Nephron (organoid): ENCODE measurements around the gene USP46.

Experiments
- H3K27ac Mint-ChIP-seq, 3 experiments: 2 replicates each; pipeline ENCODE4 v1.8.0; 2020; ENCODE audit warnings: mixed read lengths in 3 of 3, mild to moderate bottlenecking in 2 of 3, moderate library complexity in 1 of 3
- H3K27me3 Mint-ChIP-seq: 2 replicates; pipeline ENCODE4 v1.8.0; 2021; ENCODE audit warnings: low read depth, mild to moderate bottlenecking, moderate library complexity, mixed read lengths
- H3K36me3 Mint-ChIP-seq: 2 replicates; pipeline ENCODE4 v1.8.0; 2020; ENCODE audit warnings: low read depth, mixed read lengths
- H3K4me1 Mint-ChIP-seq: 2 replicates; pipeline ENCODE4 v1.8.0; 2020; ENCODE audit warnings: mixed read lengths
- H3K4me3 Mint-ChIP-seq, 3 experiments: 2 replicates each; pipeline ENCODE4 v1.8.0; 2020; ENCODE audit warnings: mild to moderate bottlenecking in 3 of 3, mixed read lengths in 3 of 3, moderate library complexity in 2 of 3
- H3K9me3 Mint-ChIP-seq: 2 replicates; pipeline ENCODE4 v1.8.0; 2020; ENCODE audit warnings: mixed read lengths
- CTCF ChIP-seq, 3 experiments: fragments of 200-600 bp; sonication (generic); IDR thresholded peaks; one replicate each; pipeline ENCODE4 v1.5.0; 2021; ENCODE audit warnings: antibody characterized with exemption in 3 of 3; ENCODE audit not compliant: unreplicated experiment in 3 of 3

USP46 gene

GRCh38 chr4:52618795-52619590 is 40.1 kb downstream of the USP46 start:
- Mint-ChIP-seq H3K4me1 (peaks cover 42% of the 10 kb centered on the region), H3K9me3 (peaks cover 3% of the 10 kb centered on the region), H3K4me3 (no peak overlapping the region)

GRCh38 chr4:52617336-52618020 is 41.6 kb downstream of the USP46 start:
- Mint-ChIP-seq H3K27ac (peak overlapping the region; percentile 91 to 97 (median 91)), H3K9me3 (peaks cover 6% of the 10 kb centered on the region), H3K27me3 (no peaks in the 10 kb centered on the region), H3K36me3 (peaks cover 59% of the 10 kb centered on the region), H3K4me3 (peak overlapping the region in 2 of 3 experiments; percentile 24 to 44), H3K4me1 (peaks cover 35% of the 10 kb centered on the region)
- TF ChIP-seq CTCF (IDR thresholded peaks at IDR 0.05; ENCODE audit: unreplicated experiment in 3 of 3), result no peak

More at GRCh38 chr4:52618795-52619590, 40.1 kb downstream of the USP46 start:
- TF ChIP-seq CTCF (IDR thresholded peaks at IDR 0.05; ENCODE audit: unreplicated experiment in 3 of 3), result no peak
- Mint-ChIP-seq H3K27me3 (no peaks in the 10 kb centered on the region), H3K27ac (peak overlapping the region; percentile 39 to 83 (median 54)), H3K36me3 (peaks cover 60% of the 10 kb centered on the region)

GRCh38 chr4:52614241-52614640 is 44.9 kb downstream of the USP46 start:
- Mint-ChIP-seq H3K27me3 (no peaks in the 10 kb centered on the region), H3K27ac (no peak overlapping the region), H3K4me1 (peaks cover 30% of the 10 kb centered on the region), H3K4me3 (no peak overlapping the region), H3K36me3 (peaks cover 63% of the 10 kb centered on the region), H3K9me3 (peaks cover 6% of the 10 kb centered on the region)
- no peak for TF ChIP-seq CTCF (IDR thresholded peaks at IDR 0.05; ENCODE audit: unreplicated experiment in 3 of 3)

- no peak overlapping the region for H3K4me3 Mint-ChIP-seq
- H3K9me3 Mint-ChIP-seq, result peaks cover 6% of the 10 kb centered on the region
- no peaks in the 10 kb centered on the region for H3K27me3 Mint-ChIP-seq
- no peak for TF ChIP-seq CTCF (IDR thresholded peaks at IDR 0.05; ENCODE audit: unreplicated experiment in 3 of 3)
- peaks cover 16% of the 10 kb centered on the region for H3K4me1 Mint-ChIP-seq
- H3K36me3 Mint-ChIP-seq, result peaks cover 82% of the 10 kb centered on the region
- no peak overlapping the region for H3K27ac Mint-ChIP-seq
Observed at GRCh38 chr4:52612341-52612740, 46.8 kb downstream of the USP46 start.

GRCh38 chr4:52611030-52611555 is 48.0 kb downstream of the USP46 start:
- TF ChIP-seq CTCF (IDR thresholded peaks at IDR 0.05; ENCODE audit: unreplicated experiment in 3 of 3), result no peak
- peaks cover 8% of the 10 kb centered on the region for H3K9me3 Mint-ChIP-seq
- peaks cover 12% of the 10 kb centered on the region for H3K4me1 Mint-ChIP-seq

More at GRCh38 chr4:52611030-52611555, 48.0 kb downstream of the USP46 start:
- Mint-ChIP-seq H3K27me3 (no peaks in the 10 kb centered on the region), H3K36me3 (peaks cover 92% of the 10 kb centered on the region), H3K4me3 (no peak overlapping the region), H3K27ac (no peak overlapping the region)
